Measurements from ENCODE around the gene PCDHA1.

PCDHA1 gene

GRCh38 chr5:140951636-140952035, 165.7 kb downstream of the PCDHA1 start:
- no peak overlapping the region for H3K27ac ChIP-seq (ENCODE audit: extremely low read depth, low read depth, low read length)
- no peak for TF ChIP-seq GLIS2 (tag by site-specific recombination; IDR thresholded peaks at IDR 0.05)
- TF ChIP-seq ZNF157 (tag by site-specific recombination; IDR thresholded peaks at IDR 0.05): no peak
- no peak for TF ChIP-seq ZBTB1 (tag by site-specific recombination; IDR thresholded peaks at IDR 0.05)
- H3K4me1 ChIP-seq (ENCODE audit: control insufficient read depth, insufficient read depth, low read length): no peaks in the 10 kb centered on the region
- ChIA-PET CTCF (interaction anchor here (1.1 kb wide), 1 partner anchor 88 kb away, joined by 3 read pairs; no protein-coding TSS in a partner anchor), POLR2A (no interaction called here)
- no peaks in the 10 kb centered on the region for H3K36me3 ChIP-seq (ENCODE audit: control insufficient read depth in 2 of 2, insufficient read depth in 1 of 2, low read length in 2 of 2)
- no peak overlapping the region for H3K4me3 ChIP-seq (ENCODE audit: low read depth, low read length)
- no peaks in the 10 kb centered on the region for H3K9me3 ChIP-seq (ENCODE audit: control insufficient read depth, insufficient read depth, low read depth, low read length)

- no peaks in the 10 kb centered on the region for H3K9me3 ChIP-seq (ENCODE audit: control insufficient read depth, insufficient read depth, low read depth, low read length)
- POLR2A ChIA-PET: no interaction called here
- no peaks in the 10 kb centered on the region for H3K36me3 ChIP-seq (ENCODE audit: control insufficient read depth in 2 of 2, insufficient read depth in 1 of 2, low read length in 2 of 2)
- no peak for TF ChIP-seq ZNF843 (tag by site-specific recombination; IDR thresholded peaks at IDR 0.05)
- no peak for TF ChIP-seq ZFP3 (tag by site-specific recombination; IDR thresholded peaks at IDR 0.05; ENCODE audit: low read depth)
- TF ChIP-seq KLF7 (tag by site-specific recombination; IDR thresholded peaks at IDR 0.05; ENCODE audit: borderline replicate concordance): no peak
- TF ChIP-seq PRDM2 (tag by site-specific recombination; IDR thresholded peaks at IDR 0.05; ENCODE audit: borderline replicate concordance): no peak
- TF ChIP-seq ZNF433 (tag by site-specific recombination; IDR thresholded peaks at IDR 0.05; ENCODE audit: low read depth): no peak
- TF ChIP-seq KLF16 (tag by site-specific recombination; IDR thresholded peaks at IDR 0.05): no peak
- no peak for TF ChIP-seq ZNF623 (tag by site-specific recombination; IDR thresholded peaks at IDR 0.05)
- TF ChIP-seq KLF17 (tag by site-specific recombination; IDR thresholded peaks at IDR 0.05): no peak
- no peak overlapping the region for H3K27ac ChIP-seq (ENCODE audit: extremely low read depth, low read depth, low read length)
- CTCF ChIA-PET: interaction anchor here (0.6 to 1.3 kb wide), 2 partner anchors 87 to 246 kb away, joined by 3 to 4 read pairs; no protein-coding TSS in a partner anchor
- no peaks in the 10 kb centered on the region for H3K4me1 ChIP-seq (ENCODE audit: control insufficient read depth, insufficient read depth, low read length)
- no peak overlapping the region for H3K4me3 ChIP-seq (ENCODE audit: low read depth, low read length)
Measured at GRCh38 chr5:140953234-140953633, 167.3 kb downstream of the PCDHA1 start.

- ChIA-PET CTCF (interaction anchor here (1.3 kb wide), 1 partner anchor 78 kb away, joined by 5 read pairs; no protein-coding TSS in a partner anchor), POLR2A (no interaction called here)
- Histone ChIP-seq H3K36me3 (ENCODE audit: control insufficient read depth in 2 of 2, insufficient read depth in 1 of 2, low read length in 2 of 2) (no peaks in the 10 kb centered on the region), H3K4me3 (ENCODE audit: low read depth, low read length) (no peak overlapping the region), H3K9me3 (ENCODE audit: control insufficient read depth, insufficient read depth, low read depth, low read length) (no peaks in the 10 kb centered on the region), H3K4me1 (ENCODE audit: control insufficient read depth, insufficient read depth, low read length) (peaks cover 5% of the 10 kb centered on the region; the same call in 1 of the 2 replicates), H3K27ac (ENCODE audit: extremely low read depth, low read depth, low read length) (no peak overlapping the region)
- TF ChIP-seq TSHZ1 (tag by site-specific recombination; IDR thresholded peaks at IDR 0.05; ENCODE audit: borderline replicate concordance): no peak
- TF ChIP-seq ZNF335 (tag by site-specific recombination; conservative IDR thresholded peaks at IDR 0.05): no peak
- no peak for TF ChIP-seq ZNF112 (tag by site-specific recombination; IDR thresholded peaks at IDR 0.05)
- TF ChIP-seq ZNF37A (tag by site-specific recombination; IDR thresholded peaks at IDR 0.05): no peak
- no peak for TF ChIP-seq ZXDB (tag by site-specific recombination; IDR thresholded peaks at IDR 0.05)
- TF ChIP-seq ZNF394 (tag by site-specific recombination; IDR thresholded peaks at IDR 0.05; ENCODE audit: borderline replicate concordance): no peak
- no peak for TF ChIP-seq ZNF280C (tag by site-specific recombination; IDR thresholded peaks at IDR 0.05)
- no peak for TF ChIP-seq ZNF157 (tag by site-specific recombination; IDR thresholded peaks at IDR 0.05)
Measured at GRCh38 chr5:140962190-140962589, 176.2 kb downstream of the PCDHA1 start.
